Ramos (cell line): ENCODE data around the gene DHX35.
"Not testable (repeated sequence)": the region's sequence is repeated elsewhere in the genome, so short reads cannot be mapped to it uniquely, and the experiment has no call there.

Experiments used
- in situ Hi-C: fragments of 300-500 bp; cut with MboI; formaldehyde crosslinking; loops from one replicate; pipeline ENCODE4 v1.14.3; 2022; ENCODE audit warnings: low sequenced_read_pairs; ENCODE audit not compliant: unreplicated experiment

The DHX35 gene

GRCh38 chr20:38937978-38938473 lies 24.1 kb upstream of the DHX35 start:
- in situ Hi-C loops = no loop called here

GRCh38 chr20:38939686-38940085 lies 22.5 kb upstream of the DHX35 start:
- in situ Hi-C loops = no loop called here

GRCh38 chr20:38940644-38941043 lies 21.5 kb upstream of the DHX35 start:
- in situ Hi-C loops = no loop called here

- in situ Hi-C loops = no loop called here
Measured at GRCh38 chr20:38941726-38942389, 20.3 kb upstream of the DHX35 start.

GRCh38 chr20:38945012-38945411 lies 17.1 kb upstream of the DHX35 start:
- in situ Hi-C loops = no loop called here

- in situ Hi-C loops = no loop called here
Measured at GRCh38 chr20:38946836-38947235, 15.3 kb upstream of the DHX35 start.

- in situ Hi-C loops = no loop called here
Measured at GRCh38 chr20:38947931-38948362, 14.2 kb upstream of the DHX35 start.

GRCh38 chr20:38950254-38950653 lies 11.9 kb upstream of the DHX35 start:
- in situ Hi-C loops = no loop called here

- in situ Hi-C loops = no loop called here
Measured at GRCh38 chr20:38951611-38952010, 10.5 kb upstream of the DHX35 start.

GRCh38 chr20:38952153-38952552 lies 10.0 kb upstream of the DHX35 start:
- in situ Hi-C loops = no loop called here

- in situ Hi-C loops = no loop called here
Measured at GRCh38 chr20:38953630-38954340, 8.4 kb upstream of the DHX35 start.

GRCh38 chr20:38957235-38957876 lies 4.8 kb upstream of the DHX35 start:
- in situ Hi-C loops = no loop called here

GRCh38 chr20:38957915-38958485 lies 4.1 kb upstream of the DHX35 start:
- in situ Hi-C loops = no loop called here

GRCh38 chr20:38960187-38960687 lies 1.9 kb upstream of the DHX35 start:
- in situ Hi-C loops = not testable (repeated sequence)

- in situ Hi-C loops = no loop called here
Measured at GRCh38 chr20:38961530-38962043, 557 bp upstream of the DHX35 start.

GRCh38 chr20:38962928-38963401 lies 821 bp downstream of the DHX35 start:
- in situ Hi-C loops = no loop called here

- in situ Hi-C loops = no loop called here
Measured at GRCh38 chr20:38963745-38964144, 1.6 kb downstream of the DHX35 start.

GRCh38 chr20:38965264-38965663 lies 3.1 kb downstream of the DHX35 start:
- in situ Hi-C loops = no loop called here

GRCh38 chr20:38968090-38968489 lies 5.9 kb downstream of the DHX35 start:
- in situ Hi-C loops = no loop called here

- in situ Hi-C loops = no loop called here
Measured at GRCh38 chr20:38969708-38970107, 7.6 kb downstream of the DHX35 start.
